Lung (tissue), 12 donors: ENCODE results near the gene FARP1. TPM values are rescaled to one million over a fixed set of nuclear protein-coding genes. Genes with fewer than 3 reads are reported as not detected.

Experiments
- ATAC-seq: fragments of 200-7000 bp; cut with Tn5 transposase; one replicate; pipeline ENCODE4 v1.9.1; 2020; ENCODE audit warnings: moderate number of reproducible peaks; ENCODE audit not compliant: insufficient read depth, low FRiP score
- DNase-seq, 3 donors: peaks; one replicate each; pipeline ENCODE4 v3.0.0-alpha.2; 2013 to 2017
- H3K27ac ChIP-seq, 2 donors: one replicate each; pipeline ENCODE4 v1.5.1; 2013; ENCODE audit warnings: mild to moderate bottlenecking in 2 of 2, moderate library complexity in 2 of 2, control low read depth in 1 of 2, inconsistent platforms in 1 of 2, low read depth in 1 of 2, low read length in 1 of 2
- H3K27me3 ChIP-seq, 3 donors: one replicate each; pipeline ENCODE4 v1.5.1; 2013; ENCODE audit warnings: low read length in 2 of 3; ENCODE audit not compliant: control insufficient read depth in 3 of 3, insufficient read depth in 3 of 3
- H3K36me3 ChIP-seq, 4 donors: one replicate each; pipeline ENCODE4 v1.5.1; 2013; ENCODE audit warnings: low read length in 4 of 4, mild to moderate bottlenecking in 1 of 4, moderate library complexity in 1 of 4; ENCODE audit not compliant: control insufficient read depth in 4 of 4, insufficient read depth in 4 of 4
- H3K4me1 ChIP-seq, 5 donors: one replicate each; pipeline ENCODE4 v1.5.1; 2013; ENCODE audit warnings: low read length in 5 of 5, mild to moderate bottlenecking in 2 of 5, moderate library complexity in 1 of 5; ENCODE audit not compliant: control insufficient read depth in 5 of 5, insufficient read depth in 5 of 5
- H3K4me3 ChIP-seq: one replicate; pipeline ENCODE4 v1.5.1; 2013; ENCODE audit warnings: mild to moderate bottlenecking, control low read depth, moderate library complexity
- H3K9ac ChIP-seq, 2 donors: one replicate each; pipeline ENCODE4 v1.5.1; 2013; ENCODE audit warnings: low read length in 2 of 2, control low read depth in 1 of 2; ENCODE audit not compliant: insufficient read depth in 1 of 2
- H3K9me3 ChIP-seq, 4 donors: one replicate each; pipeline ENCODE4 v1.5.1; 2013; ENCODE audit warnings: low read length in 3 of 4, mild to moderate bottlenecking in 1 of 4, moderate library complexity in 1 of 4; ENCODE audit not compliant: control insufficient read depth in 4 of 4, insufficient read depth in 3 of 4
- WGBS, 2 donors: extraction: QIAGEN DNeasy Blood & Tissue Kit; methylation state at CpG; one replicate each; pipeline ENCODE4 v1.1.7; 2013; 5-methylcytosine and 5-hydroxymethylcytosine counted together
- polyA plus RNA-seq, 2 donors: library from polyadenylated mRNA; stranded (reverse); fragments of 200-250 nt; gene quantifications; one replicate each; pipeline ENCODE4 v1.2.1, GENCODE V29; 2013
- total RNA-seq, 2 donors: library from RNA; depleted of rRNA in 1 of 2; stranded (reverse); fragments of >200 nt in 1 of 2; gene quantifications; one replicate each; pipeline ENCODE4 v1.2.1, GENCODE V29; 2014 to 2021
- TF ChIP-seq, protein P1 (sequence below): IDR thresholded peaks from 2 replicates; pipeline ENCODE4 v1.5.1; 2012; ENCODE audit warnings: mild to moderate bottlenecking; ENCODE audit errors: control extremely low read depth, extremely low read depth
- donor health status: control.
- donor health status: control.
- donor health status: Bipolar disorder and iron deficiency.
- donor health status: healthy.
- donor health status: DM: yes; HTN: yes; CAD: no.

The FARP1 gene
- total and polyA plus RNA-seq, 4 donors = 20.8 to 102 (median 54.4) TPM

DNA sequence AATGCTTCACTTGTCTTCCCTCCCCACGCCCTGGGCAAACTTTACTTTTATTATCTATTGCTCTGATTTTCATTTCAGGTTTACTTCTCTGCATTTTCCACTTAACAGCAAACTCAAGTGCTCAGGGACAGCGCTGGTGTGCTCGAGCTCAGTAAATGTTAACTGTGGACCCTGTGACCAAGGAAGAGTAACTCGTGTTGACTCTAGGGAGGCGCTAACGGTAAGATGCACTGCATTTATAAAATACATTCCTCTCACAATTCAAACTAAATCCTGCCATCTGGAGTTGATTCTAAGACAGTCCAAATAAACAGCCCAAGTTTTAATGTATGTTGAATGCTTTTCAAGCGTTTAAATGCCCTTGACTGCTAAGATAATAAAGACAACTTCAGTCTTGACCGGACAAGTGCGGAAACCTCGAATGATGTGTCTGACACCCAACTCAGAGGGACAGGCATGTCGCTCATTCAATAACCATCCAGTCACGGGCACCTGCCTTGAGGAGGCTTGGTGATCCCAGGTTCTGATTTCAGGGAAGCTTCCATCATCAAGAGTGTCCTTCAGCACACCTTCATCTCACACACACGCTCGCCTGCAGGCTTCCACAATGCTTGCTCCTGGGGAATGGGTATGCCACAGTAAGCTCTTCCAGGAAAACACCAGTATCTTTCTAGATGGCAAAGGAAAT, 340.9 kb downstream of the FARP1 start:
- Histone ChIP-seq H3K4me1 (peaks cover 23 to 43% (median 38%) of the 10 kb centered on the region in 5 donors), H3K27ac (peak overlapping the region; percentile 65 to 86)
- ATAC-seq = no peak

DNA sequence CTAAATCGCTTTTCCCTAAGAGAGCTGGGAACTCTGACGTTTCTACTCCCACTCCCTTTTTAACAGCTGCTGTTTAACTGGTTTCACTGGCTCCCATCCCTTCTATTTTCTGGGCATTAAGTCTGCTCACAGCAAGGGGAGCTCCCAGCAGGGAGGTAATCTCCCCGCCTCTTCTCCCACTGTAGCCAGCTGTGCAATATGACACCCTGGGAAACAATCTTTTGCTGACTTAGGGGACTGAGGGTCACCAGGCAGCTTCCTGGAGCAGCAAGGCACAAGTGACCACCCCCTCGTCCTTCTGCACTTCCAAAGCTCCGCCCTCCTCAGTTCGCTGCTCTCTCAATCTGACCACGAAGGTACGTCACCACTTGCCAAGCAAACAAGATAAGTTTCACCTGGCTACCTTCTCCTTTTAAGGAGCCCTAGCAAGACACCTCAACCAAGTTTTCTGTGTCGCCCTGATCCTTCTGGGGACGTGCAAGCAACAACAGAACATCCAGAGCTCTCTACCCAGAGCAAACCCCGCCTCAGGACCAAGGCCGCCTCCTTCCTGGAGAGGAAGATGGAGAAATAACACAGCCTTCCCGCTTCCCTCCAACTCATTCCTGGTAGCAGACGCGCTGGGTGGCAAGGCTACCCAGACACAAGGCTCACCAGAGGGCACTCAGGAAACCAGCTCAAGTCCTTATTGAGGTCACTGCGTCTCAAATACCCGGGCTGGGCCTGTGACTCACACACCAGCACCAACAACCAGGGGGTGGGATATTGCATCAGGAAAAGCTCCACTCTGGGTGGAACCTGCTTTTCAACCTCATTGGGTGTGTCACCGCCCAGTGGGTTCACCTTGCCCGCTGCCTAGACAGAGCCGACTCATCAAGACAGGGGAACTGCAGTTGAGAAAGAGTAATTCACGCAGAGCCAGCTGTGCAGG, 341.7 kb downstream of the FARP1 start:
- Histone ChIP-seq H3K9ac (peak overlapping the region in 1 of 2 donors; percentile 40), H3K27me3 (no peaks in the 10 kb centered on the region), H3K4me3 (no peak overlapping the region), H3K27ac (peak overlapping the region; percentile 65 to 86), H3K4me1 (peaks cover 23 to 43% (median 38%) of the 10 kb centered on the region in 5 donors), H3K9me3 (no peaks in the 10 kb centered on the region), H3K36me3 (peaks cover 0 to 3% (median 3%) of the 10 kb centered on the region in 4 donors)
- ATAC-seq (peak; percentile 85), DNase-seq (peak; percentile 79 to 90 (median 84))
- TF ChIP-seq, protein P1, sequence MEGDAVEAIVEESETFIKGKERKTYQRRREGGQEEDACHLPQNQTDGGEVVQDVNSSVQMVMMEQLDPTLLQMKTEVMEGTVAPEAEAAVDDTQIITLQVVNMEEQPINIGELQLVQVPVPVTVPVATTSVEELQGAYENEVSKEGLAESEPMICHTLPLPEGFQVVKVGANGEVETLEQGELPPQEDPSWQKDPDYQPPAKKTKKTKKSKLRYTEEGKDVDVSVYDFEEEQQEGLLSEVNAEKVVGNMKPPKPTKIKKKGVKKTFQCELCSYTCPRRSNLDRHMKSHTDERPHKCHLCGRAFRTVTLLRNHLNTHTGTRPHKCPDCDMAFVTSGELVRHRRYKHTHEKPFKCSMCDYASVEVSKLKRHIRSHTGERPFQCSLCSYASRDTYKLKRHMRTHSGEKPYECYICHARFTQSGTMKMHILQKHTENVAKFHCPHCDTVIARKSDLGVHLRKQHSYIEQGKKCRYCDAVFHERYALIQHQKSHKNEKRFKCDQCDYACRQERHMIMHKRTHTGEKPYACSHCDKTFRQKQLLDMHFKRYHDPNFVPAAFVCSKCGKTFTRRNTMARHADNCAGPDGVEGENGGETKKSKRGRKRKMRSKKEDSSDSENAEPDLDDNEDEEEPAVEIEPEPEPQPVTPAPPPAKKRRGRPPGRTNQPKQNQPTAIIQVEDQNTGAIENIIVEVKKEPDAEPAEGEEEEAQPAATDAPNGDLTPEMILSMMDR = no peak
- WGBS, 2 donors = 23 to 37% methylated on average over 21 of the region's 21 CpGs

More for the DNA sequence above, 340.9 kb downstream of the FARP1 start:
- no peak for DNase-seq
- WGBS, 2 donors = 73 to 87% methylated on average over 14 of the region's 14 CpGs
- Histone ChIP-seq H3K36me3 (peaks cover 0 to 3% (median 3%) of the 10 kb centered on the region in 4 donors), H3K9ac (no peak overlapping the region), H3K9me3 (no peaks in the 10 kb centered on the region), H3K27me3 (no peaks in the 10 kb centered on the region), H3K4me3 (no peak overlapping the region)
- TF ChIP-seq, protein P1 = no peak

DNA sequence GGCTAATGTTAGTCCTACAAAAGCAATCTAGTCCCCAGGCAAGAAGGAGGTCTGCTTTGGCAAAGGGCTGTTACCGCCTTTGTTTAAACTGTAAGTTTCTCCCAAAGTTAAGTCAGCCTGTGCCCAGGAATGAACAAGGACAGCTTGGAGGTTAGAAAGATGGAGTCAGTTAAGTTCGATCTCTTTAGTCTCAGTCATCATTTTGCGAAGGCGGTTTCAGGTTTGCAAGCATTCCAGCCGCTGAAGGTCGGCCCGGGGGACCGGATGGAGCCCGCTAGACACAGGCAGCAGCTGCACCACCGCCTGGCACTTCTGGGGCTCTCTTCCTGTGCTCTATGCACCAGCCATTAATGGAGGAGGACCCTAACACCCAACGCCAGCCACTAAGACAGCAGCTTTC, 342.7 kb downstream of the FARP1 start:
- H3K9ac ChIP-seq = no peak overlapping the region

More for the DNA sequence above, 342.7 kb downstream of the FARP1 start:
- H3K27ac ChIP-seq = peak overlapping the region; percentile 63 to 86
- DNase-seq (no peak), ATAC-seq (no peak)
- H3K27me3 ChIP-seq = no peaks in the 10 kb centered on the region
- no peaks in the 10 kb centered on the region for H3K9me3 ChIP-seq
- H3K4me3 ChIP-seq = no peak overlapping the region
- WGBS, 2 donors = 92 to 93% methylated on average over 11 of the region's 11 CpGs
- TF ChIP-seq, protein P1 = no peak
- peaks cover 23 to 49% (median 35%) of the 10 kb centered on the region in 5 donors for H3K4me1 ChIP-seq
- H3K36me3 ChIP-seq = peaks cover 0 to 3% (median 3%) of the 10 kb centered on the region in 4 donors
